Measurements from ENCODE around the gene SLA2. TPM values are rescaled to one million over a fixed set of nuclear protein-coding genes. Genes with fewer than 3 reads are reported as not detected.
"Not testable (repeated sequence)": the region's sequence is repeated elsewhere in the genome, so short reads cannot be mapped to it uniquely, and the experiment has no call there.

Gene SLA2
- total RNA-seq, 1 donor from 2014 or later, result 0.18 TPM

- no peak for TF ChIP-seq CTCF (IDR thresholded peaks at IDR 0.05; ENCODE audit: unreplicated experiment)
- DNase-seq (ENCODE audit: low spot score in 2 of 2, unreplicated experiment in 2 of 2), result no peak
- Mint-ChIP-seq H3K36me3 (no peaks in the 10 kb centered on the region), H3K4me3 (no peak overlapping the region), H3K27me3 (ENCODE audit: low read depth) (no peaks in the 10 kb centered on the region), H3K27ac (no peak overlapping the region), H3K4me1 (peaks cover 5% of the 10 kb centered on the region), H3K9me3 (no peaks in the 10 kb centered on the region)
Measured at GRCh38 chr20:36645353-36645752, 643 bp downstream of the SLA2 start.

- TF ChIP-seq CTCF (IDR thresholded peaks at IDR 0.05; ENCODE audit: unreplicated experiment), result no peak
- H3K4me1 Mint-ChIP-seq, result peaks cover 5% of the 10 kb centered on the region
Measured at GRCh38 chr20:36644706-36645095, 1.3 kb downstream of the SLA2 start.

GRCh38 chr20:36644032-36644705 is 1.8 kb downstream of the SLA2 start:
- TF ChIP-seq CTCF (IDR thresholded peaks at IDR 0.05; ENCODE audit: unreplicated experiment), result no peak
- DNase-seq (ENCODE audit: low spot score in 2 of 2, unreplicated experiment in 2 of 2), result no peak
- Mint-ChIP-seq H3K4me1 (peaks cover 5% of the 10 kb centered on the region), H3K4me3 (no peak overlapping the region), H3K27me3 (ENCODE audit: low read depth) (no peaks in the 10 kb centered on the region), H3K27ac (no peak overlapping the region), H3K9me3 (no peaks in the 10 kb centered on the region), H3K36me3 (no peaks in the 10 kb centered on the region)

More at GRCh38 chr20:36644706-36645095, 1.3 kb downstream of the SLA2 start:
- H3K36me3 Mint-ChIP-seq, result no peaks in the 10 kb centered on the region
- no peak overlapping the region for H3K4me3 Mint-ChIP-seq
- H3K27me3 Mint-ChIP-seq (ENCODE audit: low read depth), result no peaks in the 10 kb centered on the region
- H3K9me3 Mint-ChIP-seq, result no peaks in the 10 kb centered on the region
- H3K27ac Mint-ChIP-seq, result no peak overlapping the region
- no peak for DNase-seq (ENCODE audit: low spot score in 2 of 2, unreplicated experiment in 2 of 2)

- H3K27me3 Mint-ChIP-seq (ENCODE audit: low read depth), result no peaks in the 10 kb centered on the region
- no peak overlapping the region for H3K4me3 Mint-ChIP-seq
- H3K4me1 Mint-ChIP-seq, result peaks cover 3% of the 10 kb centered on the region
- no peak for DNase-seq (ENCODE audit: low spot score in 2 of 2, unreplicated experiment in 2 of 2)
- no peaks in the 10 kb centered on the region for H3K36me3 Mint-ChIP-seq
- H3K27ac Mint-ChIP-seq, result no peak overlapping the region
- TF ChIP-seq CTCF (IDR thresholded peaks at IDR 0.05; ENCODE audit: unreplicated experiment), result no peak
- no peaks in the 10 kb centered on the region for H3K9me3 Mint-ChIP-seq
Measured at GRCh38 chr20:36642136-36642535, 3.9 kb downstream of the SLA2 start.

GRCh38 chr20:36641506-36641843 is 4.5 kb downstream of the SLA2 start:
- no peak overlapping the region for H3K4me3 Mint-ChIP-seq
- H3K27ac Mint-ChIP-seq, result no peak overlapping the region
- H3K4me1 Mint-ChIP-seq, result no peaks in the 10 kb centered on the region
- no peaks in the 10 kb centered on the region for H3K9me3 Mint-ChIP-seq
- no peaks in the 10 kb centered on the region for H3K27me3 Mint-ChIP-seq (ENCODE audit: low read depth)
- no peak for DNase-seq (ENCODE audit: low spot score in 2 of 2, unreplicated experiment in 2 of 2)
- H3K36me3 Mint-ChIP-seq, result no peaks in the 10 kb centered on the region
- no peak for TF ChIP-seq CTCF (IDR thresholded peaks at IDR 0.05; ENCODE audit: unreplicated experiment)

GRCh38 chr20:36638876-36639400 is 7.1 kb downstream of the SLA2 start:
- H3K9me3 Mint-ChIP-seq; H3K27me3 Mint-ChIP-seq (ENCODE audit: low read depth); H3K27ac Mint-ChIP-seq; H3K4me3 Mint-ChIP-seq; DNase-seq (ENCODE audit: low spot score in 2 of 2, unreplicated experiment in 2 of 2); H3K36me3 Mint-ChIP-seq; H3K4me1 Mint-ChIP-seq: not testable (repeated sequence)

Data from mesothelial cell of epicardium (in vitro differentiated cells).